HepG2 (cell line): ENCODE data around the gene LAMB2. TPM values are rescaled to one million over a fixed set of nuclear protein-coding genes. Genes with fewer than 3 reads are reported as not detected.

Experiments used
- CERS6 ChIP-seq: sonication (generic); formaldehyde crosslinking; IDR thresholded peaks from 2 replicates; pipeline ENCODE4 v1.5.0; 2020; ENCODE audit warnings: missing genetic modification reagents
- ELF3 ChIP-seq: IDR thresholded peaks from 2 replicates; pipeline ENCODE4 v1.6.1; 2016; ENCODE audit warnings: missing genetic modification reagents, missing compliant biosample characterization
- HDAC2 ChIP-seq: sonication (generic); formaldehyde crosslinking; IDR thresholded peaks from 2 replicates; pipeline ENCODE4 v1.4.0; 2020; ENCODE audit warnings: missing genetic modification reagents
- HHEX ChIP-seq: IDR thresholded peaks from 2 replicates; pipeline ENCODE4 v1.6.1; 2016; ENCODE audit warnings: control low read depth
- HINFP ChIP-seq: sonication (generic); formaldehyde crosslinking; IDR thresholded peaks from 2 replicates; pipeline ENCODE4 v1.4.0; 2020; ENCODE audit warnings: low read depth, mild to moderate bottlenecking, missing genetic modification reagents
- KMT2A ChIP-seq: sonication (generic); formaldehyde crosslinking; IDR thresholded peaks from 2 replicates; pipeline ENCODE4 v1.4.0; 2020; ENCODE audit warnings: missing genetic modification reagents
- MTA1 ChIP-seq: sonication (generic); formaldehyde crosslinking; IDR thresholded peaks from 2 replicates; pipeline ENCODE4 v1.4.0; 2020; ENCODE audit warnings: missing genetic modification reagents, mild to moderate bottlenecking, borderline replicate concordance
- NR1H2 ChIP-seq: sonication (generic); formaldehyde crosslinking; IDR thresholded peaks from 2 replicates; pipeline ENCODE4 v1.8.1; 2022; ENCODE audit warnings: low read depth, missing genetic modification reagents, borderline replicate concordance
- PHF8 ChIP-seq: sonication (generic); formaldehyde crosslinking; IDR thresholded peaks from 2 replicates; pipeline ENCODE4 v1.5.0; 2020; ENCODE audit warnings: missing genetic modification reagents
- RORA ChIP-seq: sonication (generic); formaldehyde crosslinking; IDR thresholded peaks from 2 replicates; pipeline ENCODE4 v1.5.0; 2020; ENCODE audit warnings: mild to moderate bottlenecking, missing genetic modification reagents, moderate library complexity
- RXRB ChIP-seq: IDR thresholded peaks from 2 replicates; pipeline ENCODE4 v1.6.1; 2016; ENCODE audit warnings: borderline replicate concordance, missing genetic modification reagents, missing compliant biosample characterization
- SALL2 ChIP-seq: sonication (generic); formaldehyde crosslinking; IDR thresholded peaks from 2 replicates; pipeline ENCODE4 v1.8.1; 2023; ENCODE audit warnings: mild to moderate bottlenecking, missing genetic modification reagents, inconsistent platforms
- TBP ChIP-seq: sonication (generic); formaldehyde crosslinking; IDR thresholded peaks from 2 replicates; pipeline ENCODE4 v1.5.0; 2020; ENCODE audit warnings: missing genetic modification reagents
- TEAD3 ChIP-seq: optimal IDR thresholded peaks from 2 replicates; pipeline ENCODE3; 2016; ENCODE audit warnings: borderline replicate concordance
- YEATS4 ChIP-seq: sonication (generic); formaldehyde crosslinking; IDR thresholded peaks from 2 replicates; pipeline ENCODE4 v1.4.0; 2020; ENCODE audit warnings: missing genetic modification reagents, borderline replicate concordance
- ZBTB7A ChIP-seq: sonication (generic); formaldehyde crosslinking; IDR thresholded peaks from 2 replicates; pipeline ENCODE4 v1.8.0; 2022; ENCODE audit warnings: mild to moderate bottlenecking, missing genetic modification reagents
- ZFY ChIP-seq: sonication (generic); formaldehyde crosslinking; IDR thresholded peaks from 2 replicates; pipeline ENCODE4 v1.4.0; 2020; ENCODE audit warnings: missing genetic modification reagents
- ZMYM4 ChIP-seq: sonication (generic); formaldehyde crosslinking; IDR thresholded peaks from 2 replicates; pipeline ENCODE4 v1.8.1; 2023; ENCODE audit warnings: mild to moderate bottlenecking, missing genetic modification reagents
- ZNF232 ChIP-seq: sonication (generic); formaldehyde crosslinking; IDR thresholded peaks from 2 replicates; pipeline ENCODE4 v1.4.0; 2020; ENCODE audit warnings: missing genetic modification reagents, borderline replicate concordance
- ZNF432 ChIP-seq: sonication (generic); formaldehyde crosslinking; IDR thresholded peaks from 2 replicates; pipeline ENCODE4 v1.5.0; 2020; ENCODE audit warnings: missing genetic modification reagents, mild to moderate bottlenecking, borderline replicate concordance
- ZNF749 ChIP-seq: sonication (generic); formaldehyde crosslinking; IDR thresholded peaks from 2 replicates; pipeline ENCODE4 v1.8.0; 2022; ENCODE audit warnings: mild to moderate bottlenecking, missing genetic modification reagents, moderate library complexity, borderline replicate concordance
- polyA plus RNA-seq, 8 experiments: library from polyadenylated mRNA; depleted of rRNA in 3 of 8; stranded (reverse) in 7 of 8; unstranded in 1 of 8; fragments of >200 nt; fragmentation: Illumina TruSeq in 4 of 8; extraction: Trizol in 4 of 8; gene quantifications; 2 replicates each; pipeline versions ENCODE4 v1.2.1 to v1.2.3, GENCODE V29; 2011 to 2016; ENCODE audit warnings: low read depth in 4 of 8, missing spikeins in 1 of 8, mixed read lengths in 1 of 8; ENCODE audit not compliant: insufficient read depth in 1 of 8
- total RNA-seq, 5 experiments: library from RNA; depleted of rRNA; stranded (reverse); fragments of >200 nt; fragmentation: Illumina TruSeq; extraction: Trizol; gene quantifications; 2 replicates each; pipeline ENCODE4 v1.2.3, GENCODE V29; 2016; ENCODE audit warnings: low read depth in 1 of 5
- TF ChIP-seq, protein P1 (sequence below): sonication (generic); formaldehyde crosslinking; IDR thresholded peaks from 2 replicates; pipeline ENCODE4 v1.4.0; 2020; ENCODE audit warnings: missing genetic modification reagents
- TF ChIP-seq, protein P2 (sequence below): sonication (generic); formaldehyde crosslinking; IDR thresholded peaks from 2 replicates; pipeline ENCODE4 v1.4.0; 2020; ENCODE audit warnings: missing genetic modification reagents, mild to moderate bottlenecking, borderline replicate concordance

LAMB2 gene
- total and polyA plus RNA-seq, 2 of the 13 experiments (the other 11 are each of a cell fraction or from before 2014, with no cell fraction given): 208 to 443 TPM

DNA sequence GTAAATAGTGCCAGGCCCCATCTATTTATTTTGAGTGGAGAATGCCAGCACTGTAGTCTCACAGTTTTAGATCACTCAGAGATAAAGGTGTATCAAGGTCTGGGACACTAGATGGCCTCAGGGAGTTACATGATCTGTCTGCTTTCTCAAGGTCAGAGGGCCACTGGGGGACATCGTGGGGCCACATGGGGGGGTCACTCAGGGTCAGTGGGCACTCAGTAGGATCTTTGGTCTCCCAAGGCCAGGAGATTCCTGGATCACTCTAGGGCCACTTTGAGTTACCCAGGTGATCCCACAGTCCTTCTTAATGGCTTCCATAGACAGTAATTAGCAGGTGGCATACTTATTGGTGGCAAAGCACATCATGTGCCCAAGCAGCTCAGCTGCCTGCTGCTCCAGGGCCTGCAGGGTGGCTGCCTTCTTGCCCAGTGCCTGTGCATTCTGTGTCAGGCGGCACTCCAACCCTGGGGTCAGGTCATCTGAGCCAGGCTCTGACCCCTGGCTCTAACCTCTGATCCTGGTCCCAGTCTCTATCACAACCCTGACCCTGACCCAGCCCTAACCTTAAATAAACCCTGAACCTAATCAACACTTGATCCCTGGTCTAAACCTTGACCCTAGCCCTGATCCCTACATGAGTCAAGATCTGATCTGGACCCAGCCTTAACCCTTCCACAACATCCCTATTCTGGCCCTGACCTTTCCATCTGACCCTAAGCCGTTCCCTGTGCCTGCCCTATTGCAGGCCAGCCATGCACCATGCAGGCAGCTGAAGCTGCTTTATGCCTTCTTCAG is 1.8 kb upstream of the LAMB2 start (continued):
- TF ChIP-seq KMT2A (CRISPR knock-in tag) (no peak), RORA (CRISPR knock-in tag) (no peak), TBP (CRISPR knock-in tag) (no peak), ZMYM4 (CRISPR knock-in tag) (peak; percentile 44; the same call in 1 of the 2 replicates), ZBTB7A (peak; percentile 48; the same call in 1 of the 2 replicates), ZFY (CRISPR knock-in tag) (peak; percentile 48), HINFP (CRISPR knock-in tag) (no peak), PHF8 (CRISPR knock-in tag) (0 out of 2 replicates have a peak, but pooled peaks have one; percentile 10), NR1H2 (peak; percentile 68; the same call in 1 of the 2 replicates), ZNF749 (CRISPR knock-in tag) (no peak), ELF3 (CRISPR knock-in tag) (no peak), YEATS4 (CRISPR knock-in tag) (peak; percentile 38; the same call in 1 of the 2 replicates), ZNF232 (no peak), HDAC2 (CRISPR knock-in tag) (peak; percentile 42; the same call in 1 of the 2 replicates), SALL2 (CRISPR knock-in tag) (no peak), HHEX (CRISPR knock-in tag) (no peak), RXRB (peak; percentile 76), TEAD3 (CRISPR knock-in tag) (no peak), ZNF432 (CRISPR knock-in tag) (0 out of 2 replicates have a peak, but pooled peaks have one; percentile 57), MTA1 (CRISPR knock-in tag) (peak; percentile 62; the same call in 1 of the 2 replicates), CERS6 (no peak)
- TF ChIP-seq, protein P1, sequence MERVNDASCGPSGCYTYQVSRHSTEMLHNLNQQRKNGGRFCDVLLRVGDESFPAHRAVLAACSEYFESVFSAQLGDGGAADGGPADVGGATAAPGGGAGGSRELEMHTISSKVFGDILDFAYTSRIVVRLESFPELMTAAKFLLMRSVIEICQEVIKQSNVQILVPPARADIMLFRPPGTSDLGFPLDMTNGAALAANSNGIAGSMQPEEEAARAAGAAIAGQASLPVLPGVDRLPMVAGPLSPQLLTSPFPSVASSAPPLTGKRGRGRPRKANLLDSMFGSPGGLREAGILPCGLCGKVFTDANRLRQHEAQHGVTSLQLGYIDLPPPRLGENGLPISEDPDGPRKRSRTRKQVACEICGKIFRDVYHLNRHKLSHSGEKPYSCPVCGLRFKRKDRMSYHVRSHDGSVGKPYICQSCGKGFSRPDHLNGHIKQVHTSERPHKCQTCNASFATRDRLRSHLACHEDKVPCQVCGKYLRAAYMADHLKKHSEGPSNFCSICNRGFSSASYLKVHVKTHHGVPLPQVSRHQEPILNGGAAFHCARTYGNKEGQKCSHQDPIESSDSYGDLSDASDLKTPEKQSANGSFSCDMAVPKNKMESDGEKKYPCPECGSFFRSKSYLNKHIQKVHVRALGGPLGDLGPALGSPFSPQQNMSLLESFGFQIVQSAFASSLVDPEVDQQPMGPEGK (CRISPR knock-in tag): peak; percentile 46; the same call in 1 of the 2 replicates
- TF ChIP-seq, protein P2, sequence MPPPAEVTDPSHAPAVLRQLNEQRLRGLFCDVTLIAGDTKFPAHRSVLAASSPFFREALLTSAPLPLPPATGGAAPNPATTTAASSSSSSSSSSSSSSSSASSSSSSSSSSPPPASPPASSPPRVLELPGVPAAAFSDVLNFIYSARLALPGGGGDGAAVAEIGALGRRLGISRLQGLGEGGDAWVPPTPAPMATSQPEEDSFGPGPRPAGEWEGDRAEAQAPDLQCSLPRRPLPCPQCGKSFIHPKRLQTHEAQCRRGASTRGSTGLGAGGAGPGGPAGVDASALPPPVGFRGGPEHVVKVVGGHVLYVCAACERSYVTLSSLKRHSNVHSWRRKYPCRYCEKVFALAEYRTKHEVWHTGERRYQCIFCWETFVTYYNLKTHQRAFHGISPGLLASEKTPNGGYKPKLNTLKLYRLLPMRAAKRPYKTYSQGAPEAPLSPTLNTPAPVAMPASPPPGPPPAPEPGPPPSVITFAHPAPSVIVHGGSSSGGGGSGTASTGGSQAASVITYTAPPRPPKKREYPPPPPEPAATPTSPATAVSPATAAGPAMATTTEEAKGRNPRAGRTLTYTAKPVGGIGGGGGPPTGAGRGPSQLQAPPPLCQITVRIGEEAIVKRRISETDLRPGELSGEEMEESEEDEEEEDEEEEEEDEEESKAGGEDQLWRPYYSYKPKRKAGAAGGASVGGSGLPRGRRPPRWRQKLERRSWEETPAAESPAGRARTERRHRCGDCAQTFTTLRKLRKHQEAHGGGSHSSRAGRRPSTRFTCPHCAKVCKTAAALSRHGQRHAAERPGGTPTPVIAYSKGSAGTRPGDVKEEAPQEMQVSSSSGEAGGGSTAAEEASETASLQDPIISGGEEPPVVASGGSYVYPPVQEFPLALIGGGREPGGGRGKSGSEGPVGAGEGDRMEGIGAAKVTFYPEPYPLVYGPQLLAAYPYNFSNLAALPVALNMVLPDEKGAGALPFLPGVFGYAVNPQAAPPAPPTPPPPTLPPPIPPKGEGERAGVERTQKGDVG (CRISPR knock-in tag): no peak
